HL-60 (cell line): ENCODE measurements around the gene PHRF1.

Experiments
- POLR2AphosphoS5 ChIP-seq: IDR thresholded peaks from 2 replicates; pipeline ENCODE4 v1.6.1; 2012; ENCODE audit warnings: low read depth
- SPI1 ChIP-seq: IDR thresholded peaks from 2 replicates; pipeline ENCODE4 v1.6.1; 2012; ENCODE audit warnings: low read depth, mild to moderate bottlenecking, borderline replicate concordance
- TF ChIP-seq, protein P1 (sequence below): IDR thresholded peaks from one replicate; pipeline ENCODE4 v1.5.1; 2011; ENCODE audit warnings: low read length, control low read depth, inconsistent platforms; ENCODE audit not compliant: insufficient read depth
- TF ChIP-seq, protein P2 (sequence below): IDR thresholded peaks from 2 replicates; pipeline ENCODE4 v1.6.1; 2012; ENCODE audit warnings: low read depth; ENCODE audit not compliant: insufficient replicate concordance

DNA sequence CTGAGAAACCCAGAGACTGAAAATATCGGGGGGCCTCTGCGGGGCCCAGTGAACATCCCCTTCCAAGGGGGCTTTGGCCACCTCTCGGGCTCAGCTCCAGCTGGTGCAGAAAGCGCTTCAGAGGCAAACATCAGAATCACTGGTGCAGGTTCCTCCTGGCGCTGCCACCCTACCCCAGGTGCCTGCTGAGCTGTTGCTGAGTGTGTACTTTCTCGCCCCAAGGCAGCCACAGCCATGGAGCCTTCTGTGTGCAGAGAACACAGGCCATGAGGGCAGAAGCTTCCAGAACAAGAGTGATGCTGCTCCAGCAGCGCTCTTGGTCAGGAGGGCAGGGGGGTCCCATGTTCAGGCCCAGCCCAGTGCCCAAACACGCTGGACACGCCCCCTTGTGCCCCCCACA, 67.1 kb downstream of the PHRF1 start:
- TF ChIP-seq, protein P1, sequence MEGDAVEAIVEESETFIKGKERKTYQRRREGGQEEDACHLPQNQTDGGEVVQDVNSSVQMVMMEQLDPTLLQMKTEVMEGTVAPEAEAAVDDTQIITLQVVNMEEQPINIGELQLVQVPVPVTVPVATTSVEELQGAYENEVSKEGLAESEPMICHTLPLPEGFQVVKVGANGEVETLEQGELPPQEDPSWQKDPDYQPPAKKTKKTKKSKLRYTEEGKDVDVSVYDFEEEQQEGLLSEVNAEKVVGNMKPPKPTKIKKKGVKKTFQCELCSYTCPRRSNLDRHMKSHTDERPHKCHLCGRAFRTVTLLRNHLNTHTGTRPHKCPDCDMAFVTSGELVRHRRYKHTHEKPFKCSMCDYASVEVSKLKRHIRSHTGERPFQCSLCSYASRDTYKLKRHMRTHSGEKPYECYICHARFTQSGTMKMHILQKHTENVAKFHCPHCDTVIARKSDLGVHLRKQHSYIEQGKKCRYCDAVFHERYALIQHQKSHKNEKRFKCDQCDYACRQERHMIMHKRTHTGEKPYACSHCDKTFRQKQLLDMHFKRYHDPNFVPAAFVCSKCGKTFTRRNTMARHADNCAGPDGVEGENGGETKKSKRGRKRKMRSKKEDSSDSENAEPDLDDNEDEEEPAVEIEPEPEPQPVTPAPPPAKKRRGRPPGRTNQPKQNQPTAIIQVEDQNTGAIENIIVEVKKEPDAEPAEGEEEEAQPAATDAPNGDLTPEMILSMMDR: no peak
- no peak for TF ChIP-seq POLR2AphosphoS5
- TF ChIP-seq SPI1: no peak
- TF ChIP-seq, protein P2, sequence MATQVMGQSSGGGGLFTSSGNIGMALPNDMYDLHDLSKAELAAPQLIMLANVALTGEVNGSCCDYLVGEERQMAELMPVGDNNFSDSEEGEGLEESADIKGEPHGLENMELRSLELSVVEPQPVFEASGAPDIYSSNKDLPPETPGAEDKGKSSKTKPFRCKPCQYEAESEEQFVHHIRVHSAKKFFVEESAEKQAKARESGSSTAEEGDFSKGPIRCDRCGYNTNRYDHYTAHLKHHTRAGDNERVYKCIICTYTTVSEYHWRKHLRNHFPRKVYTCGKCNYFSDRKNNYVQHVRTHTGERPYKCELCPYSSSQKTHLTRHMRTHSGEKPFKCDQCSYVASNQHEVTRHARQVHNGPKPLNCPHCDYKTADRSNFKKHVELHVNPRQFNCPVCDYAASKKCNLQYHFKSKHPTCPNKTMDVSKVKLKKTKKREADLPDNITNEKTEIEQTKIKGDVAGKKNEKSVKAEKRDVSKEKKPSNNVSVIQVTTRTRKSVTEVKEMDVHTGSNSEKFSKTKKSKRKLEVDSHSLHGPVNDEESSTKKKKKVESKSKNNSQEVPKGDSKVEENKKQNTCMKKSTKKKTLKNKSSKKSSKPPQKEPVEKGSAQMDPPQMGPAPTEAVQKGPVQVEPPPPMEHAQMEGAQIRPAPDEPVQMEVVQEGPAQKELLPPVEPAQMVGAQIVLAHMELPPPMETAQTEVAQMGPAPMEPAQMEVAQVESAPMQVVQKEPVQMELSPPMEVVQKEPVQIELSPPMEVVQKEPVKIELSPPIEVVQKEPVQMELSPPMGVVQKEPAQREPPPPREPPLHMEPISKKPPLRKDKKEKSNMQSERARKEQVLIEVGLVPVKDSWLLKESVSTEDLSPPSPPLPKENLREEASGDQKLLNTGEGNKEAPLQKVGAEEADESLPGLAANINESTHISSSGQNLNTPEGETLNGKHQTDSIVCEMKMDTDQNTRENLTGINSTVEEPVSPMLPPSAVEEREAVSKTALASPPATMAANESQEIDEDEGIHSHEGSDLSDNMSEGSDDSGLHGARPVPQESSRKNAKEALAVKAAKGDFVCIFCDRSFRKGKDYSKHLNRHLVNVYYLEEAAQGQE: no peak
